ENCODE results near the gene DUSP22.
A peak's percentile ranks its signal among the peaks of the same experiment; 100 is the strongest.

The DUSP22 gene

GRCh38 chr6:297571-298232 is 5.4 kb downstream of the DUSP22 start:
- no peak for DNase-seq (ENCODE audit: low spot score)

- DNase-seq (ENCODE audit: low spot score), result peak; percentile 39
Measured at GRCh38 chr6:298233-299103, 6.2 kb downstream of the DUSP22 start.

DNA sequence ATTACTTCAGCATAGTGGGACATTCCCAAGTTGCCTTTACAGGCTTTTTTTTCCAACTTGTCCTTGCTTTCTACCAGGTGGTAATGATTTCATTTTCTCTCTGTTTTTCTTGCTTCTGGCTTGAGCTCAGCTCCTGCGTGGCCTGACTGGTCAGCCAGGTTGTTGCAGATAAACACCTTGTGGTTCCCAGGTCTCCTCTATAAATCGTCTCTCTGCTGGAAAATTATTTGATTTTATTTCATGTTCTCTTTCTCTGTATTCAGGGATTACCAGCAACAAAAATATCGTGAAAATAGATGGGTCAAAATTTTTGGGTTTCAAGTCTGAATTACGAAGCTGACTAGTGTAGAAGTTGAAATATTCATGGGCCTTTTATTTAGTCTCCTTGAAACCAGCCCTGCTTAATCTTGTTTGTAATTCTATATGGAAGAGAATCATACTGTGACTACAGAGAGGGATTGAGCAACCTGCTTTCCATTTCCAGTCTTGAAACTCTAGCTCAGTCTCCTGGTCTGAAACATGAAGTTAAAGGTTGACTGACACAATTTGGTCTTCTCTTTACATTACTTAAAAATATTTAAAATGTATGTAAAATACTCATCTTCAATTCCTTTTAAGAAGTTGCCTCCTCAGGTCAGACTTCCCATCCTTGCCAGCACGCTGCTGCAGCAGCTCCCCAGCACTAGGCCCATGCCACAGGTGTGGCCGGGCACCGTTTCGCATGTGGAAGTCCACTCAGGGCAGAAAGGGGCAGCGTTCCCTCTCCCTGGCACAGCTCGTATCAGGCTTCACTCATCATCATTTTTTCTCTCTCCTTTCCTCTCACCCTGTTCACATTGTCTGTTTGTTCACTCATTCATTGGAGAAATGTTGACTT is 7.1 kb downstream of the DUSP22 start:
- no peak for DNase-seq (ENCODE audit: low spot score)

GRCh38 chr6:300026-300425 is 7.7 kb downstream of the DUSP22 start:
- no peak for DNase-seq (ENCODE audit: low spot score)

DNA sequence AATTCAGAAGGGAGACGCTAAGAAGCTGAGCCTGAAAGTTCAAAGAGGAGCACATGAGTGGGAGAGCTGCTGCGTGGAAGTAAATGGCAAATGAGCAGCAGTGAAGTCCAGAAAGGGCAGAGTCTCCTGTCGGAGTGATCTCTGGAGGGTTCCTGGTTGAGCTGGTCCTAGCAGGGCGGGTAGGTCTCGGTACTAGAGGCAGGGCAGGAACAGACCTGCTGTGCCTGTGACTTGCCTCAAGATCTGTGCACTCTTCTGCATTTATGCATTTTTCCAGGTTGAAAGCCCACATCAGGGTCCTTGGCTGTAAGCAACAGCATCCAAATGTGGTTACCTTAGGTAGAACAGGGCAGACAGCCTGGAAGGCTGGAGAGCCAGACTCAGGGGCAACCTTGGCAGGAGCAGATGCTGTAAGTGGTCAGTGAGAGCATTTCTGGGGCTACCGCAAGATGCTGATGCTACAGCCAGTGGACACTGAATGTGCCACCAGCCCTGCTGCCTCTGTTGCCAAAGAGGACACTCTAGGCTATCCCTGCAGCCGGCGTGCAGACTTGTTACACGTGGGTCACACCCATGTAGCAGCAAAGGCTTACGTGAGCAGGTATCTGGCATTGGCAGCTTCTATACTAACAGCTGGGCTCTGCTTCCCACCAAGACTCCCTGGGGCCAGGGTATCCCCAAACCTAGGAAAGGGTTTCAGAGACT is 8.4 kb downstream of the DUSP22 start:
- DNase-seq (ENCODE audit: low spot score), result no peak

- DNase-seq (ENCODE audit: low spot score), result no peak
Measured at GRCh38 chr6:301526-301925, 9.2 kb downstream of the DUSP22 start.

- DNase-seq (ENCODE audit: low spot score), result no peak
Measured at GRCh38 chr6:301929-302705, 9.8 kb downstream of the DUSP22 start.

DNA sequence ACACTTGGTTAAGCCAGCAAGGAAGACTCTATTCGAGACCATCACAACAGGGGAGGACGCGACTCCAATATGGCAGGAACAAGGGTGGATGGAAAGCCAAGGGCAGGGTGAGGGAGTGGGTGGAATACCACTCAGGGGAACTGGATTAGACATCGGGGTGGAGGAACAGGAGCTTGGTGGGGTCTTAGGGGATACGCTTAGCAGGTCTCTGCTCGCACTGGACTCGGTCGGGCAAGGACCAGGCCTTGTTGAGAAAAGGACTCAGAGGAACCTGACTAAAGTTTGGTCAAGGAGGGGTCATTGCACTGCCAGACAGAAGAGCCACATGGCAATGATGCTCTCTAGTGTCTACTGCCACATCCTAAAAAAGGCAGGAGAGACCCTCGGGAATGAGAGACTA is 10.5 kb downstream of the DUSP22 start:
- DNase-seq (ENCODE audit: low spot score), result no peak

GRCh38 chr6:303263-303662 is 11.0 kb downstream of the DUSP22 start:
- no peak for DNase-seq (ENCODE audit: low spot score)

- DNase-seq (ENCODE audit: low spot score), result no peak
Measured at GRCh38 chr6:303948-304558, 11.8 kb downstream of the DUSP22 start.

DNA sequence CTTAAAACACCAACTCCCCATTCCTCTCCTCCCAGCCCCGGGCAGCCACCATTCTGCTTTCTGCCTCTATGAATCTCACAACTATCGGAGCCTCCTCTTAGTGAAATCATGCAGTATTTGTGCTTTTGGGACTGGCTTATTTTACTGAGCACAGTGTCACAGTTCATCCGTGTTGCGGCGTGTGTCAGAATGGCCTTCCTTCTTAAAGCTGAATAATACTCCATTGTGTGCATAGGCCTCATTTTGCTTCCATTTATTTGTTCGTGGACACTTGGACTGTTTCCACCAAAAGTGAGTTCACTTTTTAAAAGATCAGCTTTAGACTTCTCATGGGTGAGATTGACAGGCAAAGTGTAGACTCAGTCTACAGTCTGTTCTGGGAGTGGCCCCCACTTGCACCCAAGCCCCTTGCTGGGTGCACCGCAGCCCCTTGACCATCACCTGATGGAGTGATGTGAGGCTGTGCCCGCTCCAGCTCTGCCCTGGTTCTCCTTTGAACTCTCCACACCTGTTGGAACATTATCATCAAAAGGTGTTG is 12.6 kb downstream of the DUSP22 start:
- DNase-seq (ENCODE audit: low spot score), result no peak

DNA sequence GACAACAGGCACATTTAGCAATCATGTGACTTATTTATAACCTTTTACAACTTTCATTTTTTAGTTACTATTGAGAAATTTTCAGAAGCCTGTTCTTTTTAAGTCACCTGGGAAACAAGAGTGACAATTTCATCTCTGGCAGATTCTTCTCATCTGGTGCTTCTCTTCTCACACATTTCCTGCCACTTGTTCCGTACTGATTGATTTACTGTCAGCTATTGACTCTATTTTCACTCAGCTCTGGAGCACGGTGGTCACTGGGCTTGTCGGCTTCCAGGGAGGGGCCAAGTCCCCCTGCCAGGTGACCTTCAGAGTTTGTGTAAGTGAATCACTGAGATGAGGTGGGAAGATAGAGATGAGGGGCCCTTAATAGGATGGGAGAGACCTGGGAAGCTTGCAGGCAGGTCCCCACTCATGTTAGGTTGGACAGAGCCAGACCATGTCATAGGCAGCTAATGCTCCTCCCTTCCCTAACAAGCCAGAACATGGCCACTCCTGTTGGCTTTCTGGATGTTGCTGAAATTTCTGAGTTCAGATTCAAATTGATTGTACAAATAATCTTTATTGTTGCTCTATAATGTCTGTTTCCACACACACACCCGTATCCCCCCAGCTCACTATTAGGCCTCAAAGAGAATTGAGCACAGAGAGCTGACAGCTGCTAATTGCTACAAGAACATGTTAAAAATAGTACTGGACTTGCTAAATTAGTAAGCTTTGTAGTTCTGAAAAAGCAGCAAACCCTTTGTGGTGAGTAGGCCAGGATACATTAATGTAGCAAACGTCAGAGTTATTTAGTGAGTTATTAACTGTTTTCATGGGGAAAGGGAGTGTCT is 13.3 kb downstream of the DUSP22 start:
- no peak for DNase-seq (ENCODE audit: low spot score)

- no peak for DNase-seq (ENCODE audit: low spot score)
Measured at GRCh38 chr6:306641-307061, 14.4 kb downstream of the DUSP22 start.

DNA sequence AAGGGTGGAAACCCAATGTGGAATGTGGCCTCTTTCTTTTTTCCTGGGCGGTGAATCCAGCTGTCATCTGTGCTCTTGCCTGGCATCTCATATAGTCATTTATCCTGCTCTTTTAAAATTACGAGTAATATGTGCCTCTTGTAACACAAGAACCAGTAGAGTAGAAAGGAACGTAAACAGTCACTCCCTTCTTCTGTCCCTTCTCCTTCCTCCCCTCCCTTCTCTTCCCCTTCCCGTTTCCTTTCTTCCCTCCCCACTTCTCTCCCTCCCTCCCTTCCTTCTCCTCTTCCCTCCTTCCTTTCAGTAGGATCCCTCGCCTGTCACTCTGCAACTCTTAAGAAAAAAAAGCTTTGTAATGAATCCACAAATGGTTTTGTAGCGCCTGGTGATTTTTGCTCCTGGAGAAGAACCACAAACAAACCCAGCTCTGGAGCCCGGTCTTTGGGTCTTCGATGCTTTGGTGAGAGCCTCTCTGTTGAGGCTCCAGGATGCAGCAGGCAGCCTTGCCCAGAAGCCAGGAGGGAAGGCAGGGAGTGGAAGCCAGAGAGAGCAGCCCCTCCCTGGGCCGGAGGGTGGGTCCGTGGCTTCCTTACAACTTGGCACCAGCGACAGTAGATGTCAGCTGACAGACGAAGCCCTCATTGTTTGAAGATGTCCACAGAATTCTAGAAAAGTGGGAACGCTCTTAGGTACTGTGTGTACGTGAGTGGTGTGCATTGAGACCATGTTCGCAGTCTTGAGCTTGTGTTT is 15.0 kb downstream of the DUSP22 start:
- DNase-seq (ENCODE audit: low spot score), result no peak

GRCh38 chr6:307874-308273 is 15.6 kb downstream of the DUSP22 start:
- DNase-seq (ENCODE audit: low spot score), result no peak

DNA sequence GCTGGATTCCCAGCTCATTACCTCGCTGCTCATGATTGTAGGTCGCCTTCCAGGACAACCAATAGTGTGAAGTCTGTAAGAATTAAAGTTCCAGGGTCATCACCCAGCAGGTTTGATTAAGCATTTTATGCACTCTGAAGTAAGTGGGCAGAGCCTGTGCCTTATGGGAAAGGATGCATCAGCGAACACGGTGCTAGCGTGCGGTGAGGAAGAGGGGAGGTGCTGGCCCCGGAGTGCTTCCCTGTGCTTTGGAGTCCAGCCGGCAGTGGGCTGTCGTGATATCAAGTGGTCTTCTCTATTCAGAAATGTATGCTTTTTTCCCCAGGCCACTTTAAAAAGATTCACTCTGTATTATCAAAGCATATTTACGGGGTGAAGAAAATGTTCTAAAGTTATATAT is 16.0 kb downstream of the DUSP22 start:
- DNase-seq (ENCODE audit: low spot score), result no peak

DNA sequence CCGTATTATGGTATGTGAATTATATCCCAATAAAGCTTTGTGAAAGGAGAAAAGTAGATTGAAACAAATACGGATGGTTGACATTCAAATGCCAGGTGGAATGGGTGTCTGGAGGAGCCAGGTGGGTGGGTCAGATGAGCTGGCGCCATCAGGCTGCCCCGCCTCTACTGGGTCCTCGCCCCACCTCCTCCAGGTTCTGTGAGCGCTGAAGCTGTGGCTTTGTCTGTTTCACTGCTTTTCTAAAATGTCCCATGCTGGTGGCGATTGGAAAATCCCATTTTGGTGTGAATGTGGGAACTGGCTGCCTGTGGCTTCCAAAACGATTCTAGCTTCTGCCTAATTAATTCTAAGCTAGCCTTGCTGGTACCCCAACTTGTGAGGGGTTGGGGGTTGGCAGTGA is 16.5 kb downstream of the DUSP22 start:
- no peak for DNase-seq (ENCODE audit: low spot score)

DNA sequence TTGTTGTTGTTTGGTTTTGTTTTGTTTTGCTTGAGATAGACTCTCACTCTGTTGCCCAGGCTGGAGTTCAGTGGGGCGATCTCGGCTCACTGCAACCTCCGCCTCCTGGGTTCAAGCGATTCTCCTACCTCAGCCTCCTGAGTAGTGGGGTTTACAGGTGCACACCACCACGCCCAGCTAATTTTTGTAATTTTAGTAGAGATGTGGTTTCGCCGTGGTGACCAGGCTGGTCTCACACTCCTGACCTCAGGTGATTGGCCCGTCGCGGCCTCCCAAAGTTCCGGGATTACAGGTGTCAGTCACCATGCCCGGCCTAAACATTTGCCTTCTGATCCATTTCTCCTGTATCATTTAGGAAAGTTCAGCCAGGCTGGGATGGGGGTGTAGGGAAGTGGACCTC is 17.7 kb downstream of the DUSP22 start:
- no peak for DNase-seq (ENCODE audit: low spot score)

DNA sequence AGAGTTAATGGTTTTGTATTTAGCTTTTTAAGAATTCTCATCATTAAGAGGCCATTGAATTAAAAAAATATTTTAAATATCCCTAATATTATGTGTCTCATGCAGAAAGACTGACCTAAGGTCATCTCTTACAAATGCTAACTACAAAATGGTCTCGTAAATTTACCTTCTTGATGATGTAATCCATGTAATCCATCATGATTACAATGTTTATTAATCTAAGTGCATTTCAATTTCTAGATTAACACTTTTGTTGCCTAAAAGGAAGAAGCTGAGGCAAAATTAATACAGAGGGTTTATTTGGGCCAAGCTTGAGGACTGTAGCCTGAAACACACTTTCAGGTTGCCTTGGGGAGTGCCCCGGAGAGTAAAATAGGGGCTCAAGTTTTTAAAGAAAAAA is 18.4 kb downstream of the DUSP22 start:
- DNase-seq (ENCODE audit: low spot score), result no peak

Data from putamen (tissue), 1 donor.